CD4-positive, alpha-beta T cell treated with Interleukin-6 at 100 ng/mL for 8 hours (primary cell): Measurements from ENCODE around the gene MBD1.
"Not testable (repeated sequence)": the region's sequence is repeated elsewhere in the genome, so short reads cannot be mapped to it uniquely, and the experiment has no call there.

Source experiments
- DNase-seq: peaks from one replicate; pipeline ENCODE4 v3.0.0-alpha.2; 2020; ENCODE audit warnings: mixed read lengths, low spot score

The MBD1 gene, protein sequence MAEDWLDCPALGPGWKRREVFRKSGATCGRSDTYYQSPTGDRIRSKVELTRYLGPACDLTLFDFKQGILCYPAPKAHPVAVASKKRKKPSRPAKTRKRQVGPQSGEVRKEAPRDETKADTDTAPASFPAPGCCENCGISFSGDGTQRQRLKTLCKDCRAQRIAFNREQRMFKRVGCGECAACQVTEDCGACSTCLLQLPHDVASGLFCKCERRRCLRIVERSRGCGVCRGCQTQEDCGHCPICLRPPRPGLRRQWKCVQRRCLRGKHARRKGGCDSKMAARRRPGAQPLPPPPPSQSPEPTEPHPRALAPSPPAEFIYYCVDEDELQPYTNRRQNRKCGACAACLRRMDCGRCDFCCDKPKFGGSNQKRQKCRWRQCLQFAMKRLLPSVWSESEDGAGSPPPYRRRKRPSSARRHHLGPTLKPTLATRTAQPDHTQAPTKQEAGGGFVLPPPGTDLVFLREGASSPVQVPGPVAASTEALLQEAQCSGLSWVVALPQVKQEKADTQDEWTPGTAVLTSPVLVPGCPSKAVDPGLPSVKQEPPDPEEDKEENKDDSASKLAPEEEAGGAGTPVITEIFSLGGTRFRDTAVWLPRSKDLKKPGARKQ

DNA sequence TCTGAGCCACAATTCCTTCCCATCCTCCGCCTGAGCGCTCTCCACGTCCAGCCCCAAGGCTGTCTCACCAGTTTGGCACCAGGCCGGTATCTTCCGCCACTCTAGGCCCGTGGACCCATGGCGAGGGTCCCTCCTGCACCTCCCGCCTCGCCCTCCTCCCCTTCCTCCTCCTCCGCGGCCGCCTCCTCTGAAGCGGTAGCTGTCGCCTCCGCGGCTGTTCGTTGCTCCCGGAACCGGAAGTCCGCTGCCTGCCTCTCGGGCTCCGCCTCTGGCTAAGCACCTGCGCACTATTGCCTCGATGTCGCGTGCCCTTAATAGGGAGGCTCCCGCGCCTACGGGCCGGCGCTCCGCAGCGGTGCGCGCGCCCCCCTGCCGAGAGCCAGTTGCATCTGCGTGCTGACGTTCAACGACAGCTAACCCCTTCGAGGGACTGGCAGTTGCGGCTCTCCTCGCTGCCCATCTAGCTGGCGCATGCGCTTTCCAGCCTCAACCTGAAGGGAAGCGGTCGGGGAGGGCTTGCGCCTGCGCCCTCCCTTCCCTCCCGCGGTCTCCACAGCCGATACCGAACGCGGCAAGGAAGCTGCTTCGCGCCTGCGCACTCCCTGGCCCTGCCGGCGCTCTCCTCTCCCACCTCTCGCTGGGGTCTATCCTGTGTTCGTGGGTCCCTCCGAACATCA lies at the start of gene MBD1:
Gene MBD1 (minus strand): TSS at position 229 of the 677 bp plus-strand sequence. CDS start 1,531 bp downstream, outside the sequence.
- peak; percentile 98 for DNase-seq

DNA sequence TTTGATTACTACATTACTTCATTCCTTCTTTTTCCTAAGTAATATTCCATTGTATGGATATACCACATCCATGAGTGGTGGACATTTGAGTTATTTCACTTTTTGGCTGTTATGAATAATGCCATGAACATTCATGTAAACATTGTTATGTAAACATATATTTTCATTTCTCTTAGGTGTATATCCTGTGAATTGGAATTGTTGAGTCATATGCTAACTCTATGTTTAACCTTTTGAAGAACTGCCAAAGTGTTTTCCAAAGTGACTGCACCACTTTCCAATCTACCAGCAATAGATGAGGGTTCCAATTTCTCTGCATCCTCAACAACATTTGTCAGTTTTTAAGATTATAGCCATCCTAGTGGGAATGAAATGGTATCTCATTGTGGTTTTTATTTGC lies 48.9 kb upstream of the MBD1 start:
- no peak for DNase-seq

DNA sequence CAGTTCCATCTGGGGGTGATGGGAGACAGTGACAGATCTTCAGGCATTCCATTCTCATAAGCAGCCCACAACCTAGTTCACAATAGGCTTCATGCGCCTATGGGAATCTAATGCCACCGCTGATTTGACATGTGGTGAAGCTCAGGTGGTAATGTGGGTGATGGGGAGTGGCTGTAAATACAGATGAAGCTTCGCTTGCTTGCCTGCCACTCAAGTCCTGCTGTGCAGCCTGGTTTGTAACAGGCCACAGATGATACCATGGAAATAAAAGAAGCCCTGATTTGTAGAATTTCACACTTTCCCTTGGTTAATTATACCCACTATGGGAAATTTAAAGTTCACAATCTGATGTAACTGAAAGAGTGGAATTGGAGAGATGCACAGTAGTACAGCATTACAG lies 46.7 kb upstream of the MBD1 start:
- DNase-seq, result no peak

DNA sequence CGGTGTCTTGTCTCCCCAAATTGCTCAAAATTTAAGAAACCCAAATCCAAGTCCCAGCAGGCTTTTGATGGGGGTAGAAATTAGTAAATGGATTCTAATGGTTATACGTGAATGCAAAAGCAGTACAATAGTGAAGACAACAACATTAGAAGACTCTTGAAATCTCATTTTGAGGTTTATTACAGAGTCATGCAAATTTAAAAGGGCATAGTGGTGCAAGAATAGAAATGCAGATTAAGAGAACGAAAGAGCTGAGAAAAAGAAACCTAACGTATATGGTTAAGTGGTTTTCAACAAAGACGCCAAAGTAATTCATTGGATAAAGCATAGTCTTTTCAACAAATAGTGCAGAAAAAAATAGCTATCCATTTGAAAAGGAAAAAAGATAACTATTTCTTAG lies 39.4 kb upstream of the MBD1 start:
- DNase-seq, result no peak

DNA sequence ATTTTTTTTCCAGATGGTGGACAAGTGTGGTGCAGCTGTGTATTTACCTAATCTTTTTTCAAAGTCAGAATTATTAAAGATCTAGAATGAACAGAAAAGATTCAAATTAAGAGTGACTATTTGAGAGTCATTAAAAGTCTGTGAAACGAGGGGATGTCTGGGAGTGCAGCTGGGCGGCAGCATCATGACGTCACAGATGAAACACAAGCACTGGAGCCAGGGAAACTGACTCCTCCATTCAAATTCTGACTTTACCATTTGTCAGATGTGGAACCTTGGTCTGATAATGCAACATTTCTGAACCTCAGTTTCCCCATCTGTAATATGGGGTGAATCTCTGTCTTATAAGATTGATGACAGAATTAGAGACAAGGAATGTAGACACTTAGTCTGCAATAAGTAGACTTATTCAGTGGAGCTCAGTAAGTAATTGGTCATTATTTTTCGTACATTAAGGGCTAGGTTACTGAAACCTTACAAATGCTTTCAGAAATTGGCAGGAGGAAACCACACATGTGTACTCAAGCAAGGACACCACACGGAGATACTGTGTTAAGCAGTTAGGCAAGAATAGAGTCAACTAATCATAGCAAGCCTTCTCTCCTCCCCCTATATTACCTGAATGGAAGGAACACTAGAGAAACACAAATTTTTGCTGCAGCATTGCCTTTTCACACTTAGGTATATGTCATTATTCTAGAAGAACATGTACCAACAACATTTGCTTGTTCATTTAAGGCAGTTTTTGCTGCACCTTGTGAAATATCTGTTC lies 34.0 kb upstream of the MBD1 start:
- no peak for DNase-seq

DNA sequence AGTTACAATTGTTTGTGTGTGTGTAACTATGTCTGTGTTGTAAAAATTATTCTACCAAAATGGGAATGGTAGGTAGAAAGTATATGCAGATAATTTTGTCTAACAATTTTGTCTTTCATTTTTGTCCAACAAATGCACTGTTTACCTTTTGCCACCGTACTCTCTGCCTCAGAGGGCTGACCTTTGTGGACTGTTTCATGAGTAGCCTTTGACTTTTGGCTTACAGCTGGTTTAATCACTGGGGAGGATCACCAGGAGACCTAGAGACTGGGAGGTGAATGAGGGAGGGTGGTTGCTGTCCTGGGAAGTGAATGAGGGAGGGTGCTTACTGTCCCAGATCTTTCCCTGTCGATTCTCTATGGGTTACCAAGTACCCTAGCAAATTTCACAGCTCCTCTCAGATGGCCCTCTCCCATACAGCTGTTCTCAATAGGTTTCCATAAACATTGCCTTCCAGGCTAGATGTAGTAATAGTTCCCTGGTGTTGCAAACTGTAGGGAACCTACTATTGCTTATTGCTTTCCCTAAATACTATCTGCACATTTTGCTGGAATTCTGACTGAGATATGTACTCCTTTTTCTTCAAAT lies 32.6 kb upstream of the MBD1 start:
- DNase-seq, result no peak

DNA sequence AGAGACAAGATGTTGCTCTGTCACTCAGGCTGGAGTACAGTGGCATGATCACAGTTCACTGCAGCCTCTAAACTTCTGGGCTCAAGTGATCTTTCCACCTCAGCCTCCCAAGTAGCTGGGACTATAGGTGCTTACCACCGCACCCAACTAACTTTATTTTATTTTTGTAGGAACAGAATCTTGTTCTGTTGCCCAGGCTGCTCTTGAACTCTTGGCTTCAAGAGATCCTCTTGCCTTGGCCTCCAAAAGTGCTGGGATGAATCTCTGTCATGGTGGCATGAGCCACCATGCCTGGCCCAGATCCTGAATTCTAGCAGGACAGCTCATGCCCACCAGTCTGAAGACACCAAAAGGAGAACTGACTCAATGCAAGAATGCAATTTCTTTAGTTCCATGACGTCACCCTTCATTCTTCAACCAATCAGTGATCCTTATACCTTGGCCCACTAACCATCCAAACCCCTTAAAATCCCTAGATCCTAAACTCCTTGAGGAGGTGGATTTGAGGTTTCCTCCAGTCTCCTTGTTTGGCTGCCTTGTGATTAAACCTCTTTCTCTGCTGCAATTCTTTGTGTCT lies 31.8 kb upstream of the MBD1 start:
- DNase-seq, result no peak

DNA sequence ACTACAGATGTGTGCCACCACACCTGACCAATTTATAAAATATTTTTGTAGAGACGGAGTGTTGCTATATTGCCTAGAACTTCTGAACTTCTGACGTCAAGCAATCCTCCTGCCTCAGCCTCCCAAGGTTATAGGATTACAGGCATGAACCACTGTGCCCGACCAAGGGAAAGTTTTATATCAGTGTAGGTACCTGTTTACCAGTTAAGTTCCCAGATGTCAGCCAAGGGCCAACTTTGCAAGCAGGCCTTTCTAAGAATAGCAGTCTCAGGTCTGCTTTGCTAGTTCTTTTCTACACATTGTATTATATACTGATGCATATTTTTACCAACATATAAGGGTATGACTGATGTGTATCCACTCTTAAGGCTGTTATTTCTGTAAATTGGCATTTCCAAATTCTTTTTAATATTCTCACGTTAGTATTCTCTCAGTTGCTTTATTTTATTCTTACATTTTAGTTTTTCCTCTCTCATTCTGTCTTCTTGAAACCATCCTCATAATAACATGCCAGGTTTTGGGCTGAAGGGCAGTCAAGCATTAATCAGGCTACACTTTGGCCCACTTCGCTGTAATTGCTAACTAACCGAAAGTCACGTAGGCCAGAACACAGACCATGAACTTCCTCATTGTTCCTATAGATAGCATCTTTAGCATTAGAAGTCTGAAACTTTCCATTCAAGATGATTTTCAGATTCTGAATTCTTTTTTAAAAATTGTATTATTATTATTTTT lies 31.1 kb upstream of the MBD1 start:
- DNase-seq, result no peak

DNA sequence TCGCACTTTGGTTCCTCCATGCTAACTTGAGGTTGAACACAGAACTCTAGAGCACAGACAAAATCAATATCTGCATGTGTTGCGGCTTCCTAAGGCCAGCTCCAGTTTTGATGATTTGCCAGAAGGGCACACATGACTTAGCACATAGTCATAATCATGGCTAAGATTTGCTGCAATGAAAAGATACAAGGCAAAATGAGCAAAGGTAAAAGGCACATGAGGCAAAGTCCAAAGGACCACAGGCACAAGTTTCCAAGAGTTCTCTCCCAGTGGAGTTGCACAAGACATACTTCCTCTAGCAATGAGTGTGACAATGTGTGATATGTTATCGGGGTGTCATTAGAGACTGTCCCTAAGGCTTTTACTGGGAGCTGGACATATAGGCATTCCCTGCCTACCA lies 30.3 kb upstream of the MBD1 start:
- no peak for DNase-seq

DNA sequence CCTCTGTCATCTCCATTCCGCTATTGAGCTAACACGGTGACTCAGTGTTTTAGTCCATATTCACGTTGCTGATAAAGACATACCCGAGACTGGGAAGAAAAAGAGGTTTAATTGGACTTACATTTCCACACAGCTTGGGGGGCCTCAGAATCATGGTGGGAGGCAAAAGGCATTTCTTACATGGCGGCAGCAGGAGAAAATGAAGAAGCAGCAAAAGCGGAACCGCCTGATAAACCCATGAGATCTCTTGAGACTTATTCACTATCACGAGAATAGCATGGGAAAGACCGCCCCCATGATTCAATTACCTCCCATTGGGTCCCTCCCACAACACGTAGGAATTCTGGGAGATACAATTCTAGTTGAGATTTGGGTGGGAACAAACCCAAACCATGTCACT lies 28.8 kb upstream of the MBD1 start:
- no peak for DNase-seq

DNA sequence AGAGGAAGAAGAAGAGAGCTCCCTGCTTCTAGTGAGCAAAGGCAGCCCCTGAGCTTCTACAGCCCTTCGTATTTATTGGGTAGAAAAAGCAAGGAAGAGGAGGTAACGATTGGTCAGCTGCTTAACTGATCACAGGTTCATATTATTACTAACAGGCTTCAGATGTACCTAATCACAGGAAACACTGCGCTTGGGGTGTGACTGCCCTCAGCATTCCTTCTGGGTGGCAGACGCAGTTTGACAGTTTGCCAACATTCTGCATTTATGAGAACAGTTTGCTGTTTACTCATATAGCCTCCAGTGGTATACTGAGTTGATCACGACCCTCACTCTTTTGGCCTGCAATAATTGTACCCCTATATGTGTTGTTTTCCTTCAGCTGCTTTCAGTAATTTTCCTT lies 27.5 kb upstream of the MBD1 start:
- DNase-seq, result not testable (repeated sequence)

DNA sequence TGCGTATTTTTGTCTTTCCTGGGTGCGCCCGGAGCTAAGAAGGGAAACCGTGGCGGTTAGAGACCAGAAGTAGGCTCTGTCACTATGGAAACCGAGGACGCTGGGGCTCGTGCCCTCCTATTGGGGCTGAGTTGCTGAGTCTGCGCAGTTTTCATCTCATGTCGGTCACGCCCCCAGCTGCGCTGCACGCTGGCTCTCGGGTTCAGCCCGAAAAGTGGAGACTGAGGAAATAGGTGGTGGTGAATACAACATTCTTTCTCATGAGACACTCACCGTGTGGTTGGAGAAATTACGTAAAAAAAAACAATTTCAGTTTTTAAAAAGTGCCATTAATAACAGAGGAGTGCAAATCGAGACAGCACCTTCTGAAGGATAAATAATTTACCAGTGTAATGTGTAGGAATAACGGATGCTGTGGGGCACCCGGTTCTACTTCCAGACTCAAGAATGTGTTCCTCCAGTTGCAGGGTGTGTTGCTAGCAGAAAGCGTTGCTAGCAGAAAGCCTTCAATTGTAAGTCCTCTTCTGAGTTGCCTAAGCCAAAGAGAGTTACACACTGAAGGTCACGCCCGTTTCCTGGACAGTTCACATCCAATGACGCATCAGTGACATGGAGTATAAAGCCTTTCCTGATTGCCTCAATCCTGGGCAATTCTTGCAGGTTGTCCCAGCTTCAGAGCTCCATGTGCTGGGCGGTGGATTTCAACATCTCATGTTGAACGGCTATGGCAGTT lies 26.6 kb upstream of the MBD1 start:
- DNase-seq, result peak; percentile 93

DNA sequence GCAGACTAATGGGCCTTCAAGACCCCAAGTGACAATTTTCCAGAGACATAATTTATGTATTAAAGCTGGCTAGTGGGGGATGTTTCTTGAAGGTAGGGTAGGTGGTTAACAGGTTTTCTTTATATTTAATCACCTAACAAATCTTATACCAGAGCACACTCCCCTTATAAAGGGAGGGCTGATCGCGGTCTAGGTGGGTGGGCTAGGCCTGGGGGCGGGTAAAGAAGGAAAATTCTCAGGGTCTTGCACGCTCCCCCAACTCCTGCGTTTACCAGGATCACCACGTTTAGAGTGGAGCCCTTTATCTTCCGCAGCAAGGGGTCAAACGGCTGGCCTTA lies 26.0 kb upstream of the MBD1 start:
- DNase-seq, result no peak

DNA sequence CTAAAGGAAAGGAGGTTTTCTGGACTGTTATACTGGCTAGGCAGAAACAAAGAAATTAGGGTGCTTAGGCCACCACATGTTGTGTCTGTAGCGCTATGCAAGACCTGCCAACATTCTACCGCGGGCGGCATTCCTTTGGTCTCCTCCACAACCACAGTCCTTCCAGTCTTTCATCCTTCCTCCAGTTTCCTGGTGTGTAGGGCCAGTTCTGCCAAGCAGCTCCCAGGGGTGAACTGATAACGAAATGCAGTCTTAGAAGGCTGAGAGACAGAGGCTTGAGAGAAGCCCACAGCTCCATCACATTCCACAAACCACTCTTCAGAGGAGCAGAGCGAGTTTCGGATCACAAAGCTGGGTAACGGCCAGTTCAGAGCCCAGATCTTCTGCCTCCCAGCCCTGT lies 25.6 kb upstream of the MBD1 start:
- DNase-seq, result no peak

DNA sequence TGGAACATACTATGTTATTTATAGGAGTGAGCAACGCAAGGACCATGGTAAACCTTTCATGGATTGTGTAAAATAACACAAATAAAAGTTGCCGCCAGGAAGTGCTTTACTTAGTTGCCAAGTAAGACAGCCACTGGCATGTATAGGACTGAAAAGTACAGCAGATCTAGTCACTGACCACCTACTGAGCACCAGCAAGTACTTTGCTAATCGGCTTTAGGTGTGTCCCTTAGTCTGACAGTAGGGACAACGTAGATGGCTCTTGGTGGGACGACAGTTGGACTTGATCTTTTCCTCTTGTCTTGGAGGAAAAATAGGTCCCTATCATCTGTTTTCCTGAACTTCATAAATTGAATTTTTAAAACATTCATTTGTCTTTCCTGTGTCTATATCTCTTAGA lies 19.8 kb upstream of the MBD1 start:
- DNase-seq, result no peak

DNA sequence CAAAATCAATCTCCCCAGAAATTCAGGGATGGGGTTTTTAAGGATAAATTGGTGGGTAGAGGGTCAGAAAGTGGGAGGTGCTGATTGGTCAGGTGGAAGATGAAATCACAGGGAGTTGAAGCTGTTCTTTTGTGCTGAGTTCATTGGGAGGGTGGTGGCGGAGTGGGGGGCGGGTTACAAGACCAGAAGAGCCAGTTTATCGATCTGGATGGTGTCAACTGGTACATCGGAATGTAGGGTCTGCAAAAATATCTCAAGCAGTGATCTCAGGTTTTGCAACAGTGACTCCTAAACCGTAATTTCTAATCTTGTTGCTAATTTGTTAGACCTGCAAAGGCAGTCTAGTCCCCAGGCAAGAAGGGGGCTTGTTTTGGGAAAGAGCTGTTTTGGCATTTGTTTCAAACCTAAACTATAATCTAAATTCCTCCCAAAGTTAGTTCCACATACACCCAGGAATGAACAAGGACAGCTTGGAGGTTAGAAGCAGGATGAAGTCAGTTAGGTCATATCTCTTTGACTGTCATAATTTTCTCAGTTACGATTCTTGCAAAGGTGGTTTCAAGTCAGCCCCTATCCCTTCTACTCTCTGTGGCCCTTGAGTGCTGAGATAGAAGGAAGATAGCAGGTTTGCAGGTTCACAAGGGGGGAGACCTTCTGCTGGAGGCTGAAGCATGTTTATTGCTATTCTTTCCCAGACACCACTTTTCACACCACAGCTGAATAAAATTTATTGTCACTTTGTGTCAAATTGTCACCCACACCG lies 18.5 kb upstream of the MBD1 start:
- no peak for DNase-seq

DNA sequence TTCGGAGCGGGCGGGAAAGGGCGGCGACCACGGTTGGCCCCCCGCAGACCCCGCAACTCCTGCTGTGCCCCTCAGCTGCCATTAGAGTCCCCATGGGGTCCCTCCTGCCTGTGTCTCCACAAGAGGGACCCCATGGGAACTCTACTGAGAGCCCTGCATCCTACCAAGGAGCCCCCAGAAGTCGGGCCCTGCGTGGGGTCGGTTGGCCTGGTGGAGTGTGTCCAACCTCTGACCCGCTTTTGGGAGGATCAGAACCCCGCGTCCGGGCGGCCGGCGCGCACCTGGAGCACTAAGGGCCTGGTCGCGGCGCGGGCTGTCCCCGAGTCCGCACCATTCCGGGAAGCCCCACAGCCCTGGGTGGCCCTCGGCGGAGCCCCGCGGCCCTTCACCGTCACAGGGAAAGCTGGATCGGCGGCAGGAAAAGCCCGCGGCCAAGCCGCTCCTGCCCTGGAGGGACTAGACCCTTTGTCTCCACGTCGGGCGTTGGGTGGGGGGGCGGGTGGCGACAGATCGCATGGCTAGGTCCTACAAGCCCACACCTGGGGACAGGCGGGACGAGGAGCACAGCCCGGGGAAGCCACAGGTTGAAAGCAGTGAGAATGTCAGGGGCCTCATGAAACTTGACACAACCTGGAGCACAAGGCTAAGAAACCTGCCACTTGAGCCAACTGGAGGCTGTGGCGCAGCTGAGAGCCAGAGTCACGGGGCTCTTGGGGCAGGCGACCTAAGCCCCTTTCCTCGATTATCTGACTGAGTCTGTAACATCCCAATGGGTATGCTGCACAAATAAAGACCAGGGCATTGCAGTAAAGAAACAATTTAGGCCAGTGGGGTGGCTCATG lies 17.3 kb upstream of the MBD1 start:
- no peak for DNase-seq

DNA sequence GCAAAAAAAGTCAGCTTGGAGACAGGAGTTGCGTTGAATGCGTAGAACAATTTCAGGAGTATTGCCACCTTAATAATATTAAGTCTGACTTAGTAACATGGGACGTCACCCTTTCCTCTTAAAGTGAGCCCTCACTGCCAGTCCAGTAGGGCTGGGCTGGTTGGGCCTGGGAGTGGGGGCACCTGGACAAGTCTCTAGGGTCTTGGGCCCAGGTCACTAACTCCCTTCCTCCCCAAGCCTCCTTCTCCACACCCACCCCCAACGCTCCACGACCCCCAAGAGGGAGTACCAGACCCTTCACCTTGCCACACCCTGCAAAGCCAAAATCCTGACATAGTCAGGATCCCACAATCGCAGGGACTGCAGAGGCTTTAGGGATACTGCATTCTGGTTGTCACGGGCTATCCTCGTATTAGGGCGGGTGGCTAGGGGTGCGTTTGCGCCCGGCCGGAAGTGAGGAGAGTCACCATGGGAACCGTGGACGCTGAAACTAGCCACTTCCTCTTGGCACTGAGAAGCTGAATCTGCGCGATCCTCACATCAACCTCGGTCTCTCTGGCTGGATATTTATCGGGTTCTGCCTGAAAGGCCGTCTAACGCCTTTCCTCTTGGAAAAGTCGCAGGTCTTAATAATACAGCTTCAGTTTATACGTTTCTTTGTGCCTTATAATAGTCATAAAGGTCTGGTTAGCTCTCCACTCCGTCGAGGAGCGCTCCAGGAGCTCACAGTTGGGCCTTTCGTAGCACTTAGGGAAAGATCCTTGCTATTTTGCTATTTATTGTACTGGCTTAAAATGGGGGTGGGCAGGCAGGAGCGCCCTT lies 16.5 kb upstream of the MBD1 start:
- DNase-seq, result peak; percentile 61
